ENCODE data around the gene FSCN2.
"Not testable (repeated sequence)": the region's sequence is repeated elsewhere in the genome, so short reads cannot be mapped to it uniquely, and the experiment has no call there.

FSCN2 gene

DNA sequence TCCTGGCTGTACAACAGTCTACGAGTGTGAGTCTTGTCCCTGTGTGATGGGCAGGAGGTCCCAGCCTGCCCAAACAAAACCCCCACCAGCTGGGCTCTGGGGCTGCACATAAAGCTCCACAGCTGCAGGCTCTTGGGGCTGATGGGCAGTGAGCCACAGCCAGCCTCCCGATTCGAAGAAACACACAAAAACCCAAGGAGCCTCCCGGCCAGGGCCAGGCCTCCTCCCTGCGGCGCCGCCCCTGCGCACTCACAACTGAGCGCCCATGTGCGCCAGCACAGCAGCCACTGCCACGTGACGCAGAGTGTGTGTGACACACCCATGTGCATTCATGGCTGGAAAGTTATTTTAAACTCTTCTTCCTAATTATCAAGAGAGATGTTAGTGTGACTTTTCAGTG, 54.6 kb downstream of the FSCN2 start:
- TF ChIP-seq, protein P1, sequence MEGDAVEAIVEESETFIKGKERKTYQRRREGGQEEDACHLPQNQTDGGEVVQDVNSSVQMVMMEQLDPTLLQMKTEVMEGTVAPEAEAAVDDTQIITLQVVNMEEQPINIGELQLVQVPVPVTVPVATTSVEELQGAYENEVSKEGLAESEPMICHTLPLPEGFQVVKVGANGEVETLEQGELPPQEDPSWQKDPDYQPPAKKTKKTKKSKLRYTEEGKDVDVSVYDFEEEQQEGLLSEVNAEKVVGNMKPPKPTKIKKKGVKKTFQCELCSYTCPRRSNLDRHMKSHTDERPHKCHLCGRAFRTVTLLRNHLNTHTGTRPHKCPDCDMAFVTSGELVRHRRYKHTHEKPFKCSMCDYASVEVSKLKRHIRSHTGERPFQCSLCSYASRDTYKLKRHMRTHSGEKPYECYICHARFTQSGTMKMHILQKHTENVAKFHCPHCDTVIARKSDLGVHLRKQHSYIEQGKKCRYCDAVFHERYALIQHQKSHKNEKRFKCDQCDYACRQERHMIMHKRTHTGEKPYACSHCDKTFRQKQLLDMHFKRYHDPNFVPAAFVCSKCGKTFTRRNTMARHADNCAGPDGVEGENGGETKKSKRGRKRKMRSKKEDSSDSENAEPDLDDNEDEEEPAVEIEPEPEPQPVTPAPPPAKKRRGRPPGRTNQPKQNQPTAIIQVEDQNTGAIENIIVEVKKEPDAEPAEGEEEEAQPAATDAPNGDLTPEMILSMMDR (conservative IDR thresholded peaks at IDR 0.05; ENCODE audit: low read length) = no peak
- no peak for DNase-seq (ENCODE audit: low read depth)
- no peak overlapping the region for H3K4me3 ChIP-seq (ENCODE audit: low read length)

- TF ChIP-seq, protein P1 (conservative IDR thresholded peaks at IDR 0.05; ENCODE audit: low read length) = no peak
- no peak for DNase-seq (ENCODE audit: low read depth)
- no peak overlapping the region for H3K4me3 ChIP-seq (ENCODE audit: low read length)
These were observed 55.6 kb downstream of the FSCN2 start for GRCh38 chr17:81583589-81584342.

- DNase-seq (ENCODE audit: low read depth); H3K4me3 ChIP-seq (ENCODE audit: low read length): not testable (repeated sequence)
These were observed 56.6 kb downstream of the FSCN2 start for GRCh38 chr17:81584771-81585170.

DNA sequence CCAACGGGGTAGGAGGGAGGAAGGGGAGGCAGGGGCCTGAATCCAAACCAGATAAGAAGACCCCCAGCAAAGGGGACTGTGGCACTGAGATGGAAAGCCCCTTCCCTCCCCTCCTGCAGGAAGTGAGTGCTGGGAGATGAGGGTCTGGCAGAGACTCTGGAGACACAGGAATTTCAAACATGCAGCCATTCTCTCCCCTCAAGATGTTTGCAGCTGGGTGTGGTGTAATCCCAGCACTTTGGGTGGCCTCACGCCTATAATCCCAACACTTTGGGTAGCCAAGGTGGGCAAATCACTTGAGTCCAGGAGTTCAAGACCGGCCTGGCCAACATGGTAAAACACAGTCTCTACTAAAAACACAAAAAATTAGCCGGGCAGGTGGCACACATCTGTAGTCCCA, 57.9 kb downstream of the FSCN2 start:
- DNase-seq (ENCODE audit: low read depth) = no peak
- TF ChIP-seq, protein P1 (conservative IDR thresholded peaks at IDR 0.05; ENCODE audit: low read length) = no peak
- H3K4me3 ChIP-seq (ENCODE audit: low read length) = no peak overlapping the region

Data from AG10803 (cell line).